GM12874 (cell line): Measurements from ENCODE around the gene POR.

ENCODE experiments used
- CTCF ChIP-seq: IDR thresholded peaks from 2 replicates; pipeline ENCODE4 v1.5.1; 2011; ENCODE audit warnings: low read depth, mild to moderate bottlenecking, control low read depth, low read length, moderate library complexity; ENCODE audit not compliant: insufficient read depth

Gene POR

GRCh38 chr7:75872073-75872782 lies 42.7 kb upstream of the POR start:
- no peak for TF ChIP-seq CTCF

- no peak for TF ChIP-seq CTCF
Measured at GRCh38 chr7:75875113-75876080, 39.6 kb upstream of the POR start.

GRCh38 chr7:75876126-75876881 lies 38.7 kb upstream of the POR start:
- no peak for TF ChIP-seq CTCF

- no peak for TF ChIP-seq CTCF
Measured at GRCh38 chr7:75878312-75878768, 36.6 kb upstream of the POR start.

- TF ChIP-seq CTCF = no peak
Measured at GRCh38 chr7:75878769-75879611, 36.0 kb upstream of the POR start, which contains the start of gene RHBDD2. Gene RHBDD2, plus strand, starts transcription at chr7:75879034. Its CDS starts 49 bp downstream, at chr7:75879083.

GRCh38 chr7:75879771-75880184 lies 35.2 kb upstream of the POR start:
- TF ChIP-seq CTCF = no peak
